Lung (tissue), 12 donors: ENCODE measurements around the gene OGFOD2. TPM values are rescaled to one million over a fixed set of nuclear protein-coding genes. Genes with fewer than 3 reads are reported as not detected.

ENCODE experiments used
- ATAC-seq: fragments of 200-7000 bp; cut with Tn5 transposase; one replicate; pipeline ENCODE4 v1.9.1; 2020; ENCODE audit warnings: moderate number of reproducible peaks; ENCODE audit not compliant: insufficient read depth, low FRiP score
- DNase-seq, 3 donors: peaks; one replicate each; pipeline ENCODE4 v3.0.0-alpha.2; 2013 to 2017
- H3K27ac ChIP-seq, 2 donors: one replicate each; pipeline ENCODE4 v1.5.1; 2013; ENCODE audit warnings: mild to moderate bottlenecking in 2 of 2, moderate library complexity in 2 of 2, control low read depth in 1 of 2, inconsistent platforms in 1 of 2, low read depth in 1 of 2, low read length in 1 of 2
- H3K27me3 ChIP-seq, 3 donors: one replicate each; pipeline ENCODE4 v1.5.1; 2013; ENCODE audit warnings: low read length in 2 of 3; ENCODE audit not compliant: control insufficient read depth in 3 of 3, insufficient read depth in 3 of 3
- H3K36me3 ChIP-seq, 4 donors: one replicate each; pipeline ENCODE4 v1.5.1; 2013; ENCODE audit warnings: low read length in 4 of 4, mild to moderate bottlenecking in 1 of 4, moderate library complexity in 1 of 4; ENCODE audit not compliant: control insufficient read depth in 4 of 4, insufficient read depth in 4 of 4
- H3K4me1 ChIP-seq, 5 donors: one replicate each; pipeline ENCODE4 v1.5.1; 2013; ENCODE audit warnings: low read length in 5 of 5, mild to moderate bottlenecking in 2 of 5, moderate library complexity in 1 of 5; ENCODE audit not compliant: control insufficient read depth in 5 of 5, insufficient read depth in 5 of 5
- H3K4me3 ChIP-seq: one replicate; pipeline ENCODE4 v1.5.1; 2013; ENCODE audit warnings: mild to moderate bottlenecking, control low read depth, moderate library complexity
- H3K9ac ChIP-seq, 2 donors: one replicate each; pipeline ENCODE4 v1.5.1; 2013; ENCODE audit warnings: low read length in 2 of 2, control low read depth in 1 of 2; ENCODE audit not compliant: insufficient read depth in 1 of 2
- H3K9me3 ChIP-seq, 4 donors: one replicate each; pipeline ENCODE4 v1.5.1; 2013; ENCODE audit warnings: low read length in 3 of 4, mild to moderate bottlenecking in 1 of 4, moderate library complexity in 1 of 4; ENCODE audit not compliant: control insufficient read depth in 4 of 4, insufficient read depth in 3 of 4
- WGBS, 2 donors: extraction: QIAGEN DNeasy Blood & Tissue Kit; methylation state at CpG; one replicate each; pipeline ENCODE4 v1.1.7; 2013; 5-methylcytosine and 5-hydroxymethylcytosine counted together
- polyA plus RNA-seq, 2 donors: library from polyadenylated mRNA; stranded (reverse); fragments of 200-250 nt; gene quantifications; one replicate each; pipeline ENCODE4 v1.2.1, GENCODE V29; 2013
- total RNA-seq, 2 donors: library from RNA; depleted of rRNA in 1 of 2; stranded (reverse); fragments of >200 nt in 1 of 2; gene quantifications; one replicate each; pipeline ENCODE4 v1.2.1, GENCODE V29; 2014 to 2021
- TF ChIP-seq, protein P1 (sequence below): IDR thresholded peaks from 2 replicates; pipeline ENCODE4 v1.5.1; 2012; ENCODE audit warnings: mild to moderate bottlenecking; ENCODE audit errors: control extremely low read depth, extremely low read depth
- donor health status: control.
- donor health status: control.
- donor health status: Bipolar disorder and iron deficiency.
- donor health status: healthy.
- donor health status: DM: yes; HTN: yes; CAD: no.

OGFOD2 gene
- total and polyA plus RNA-seq, 4 donors, result 11.4 to 30.1 (median 18.5) TPM

GRCh38 chr12:123004287-123004686 is 29.2 kb downstream of the OGFOD2 start:
- Histone ChIP-seq H3K9me3 (no peaks in the 10 kb centered on the region), H3K27ac (no peak overlapping the region), H3K4me1 (no peaks in the 10 kb centered on the region), H3K4me3 (no peak overlapping the region), H3K9ac (no peak overlapping the region), H3K27me3 (no peaks in the 10 kb centered on the region), H3K36me3 (peaks cover 0 to 43% (median 4%) of the 10 kb centered on the region in 4 donors)
- DNase-seq (no peak), ATAC-seq (no peak)
- WGBS, 2 donors, result 91 to 92% methylated on average over 14 of the region's 14 CpGs
- TF ChIP-seq, protein P1, sequence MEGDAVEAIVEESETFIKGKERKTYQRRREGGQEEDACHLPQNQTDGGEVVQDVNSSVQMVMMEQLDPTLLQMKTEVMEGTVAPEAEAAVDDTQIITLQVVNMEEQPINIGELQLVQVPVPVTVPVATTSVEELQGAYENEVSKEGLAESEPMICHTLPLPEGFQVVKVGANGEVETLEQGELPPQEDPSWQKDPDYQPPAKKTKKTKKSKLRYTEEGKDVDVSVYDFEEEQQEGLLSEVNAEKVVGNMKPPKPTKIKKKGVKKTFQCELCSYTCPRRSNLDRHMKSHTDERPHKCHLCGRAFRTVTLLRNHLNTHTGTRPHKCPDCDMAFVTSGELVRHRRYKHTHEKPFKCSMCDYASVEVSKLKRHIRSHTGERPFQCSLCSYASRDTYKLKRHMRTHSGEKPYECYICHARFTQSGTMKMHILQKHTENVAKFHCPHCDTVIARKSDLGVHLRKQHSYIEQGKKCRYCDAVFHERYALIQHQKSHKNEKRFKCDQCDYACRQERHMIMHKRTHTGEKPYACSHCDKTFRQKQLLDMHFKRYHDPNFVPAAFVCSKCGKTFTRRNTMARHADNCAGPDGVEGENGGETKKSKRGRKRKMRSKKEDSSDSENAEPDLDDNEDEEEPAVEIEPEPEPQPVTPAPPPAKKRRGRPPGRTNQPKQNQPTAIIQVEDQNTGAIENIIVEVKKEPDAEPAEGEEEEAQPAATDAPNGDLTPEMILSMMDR, result no peak

DNA sequence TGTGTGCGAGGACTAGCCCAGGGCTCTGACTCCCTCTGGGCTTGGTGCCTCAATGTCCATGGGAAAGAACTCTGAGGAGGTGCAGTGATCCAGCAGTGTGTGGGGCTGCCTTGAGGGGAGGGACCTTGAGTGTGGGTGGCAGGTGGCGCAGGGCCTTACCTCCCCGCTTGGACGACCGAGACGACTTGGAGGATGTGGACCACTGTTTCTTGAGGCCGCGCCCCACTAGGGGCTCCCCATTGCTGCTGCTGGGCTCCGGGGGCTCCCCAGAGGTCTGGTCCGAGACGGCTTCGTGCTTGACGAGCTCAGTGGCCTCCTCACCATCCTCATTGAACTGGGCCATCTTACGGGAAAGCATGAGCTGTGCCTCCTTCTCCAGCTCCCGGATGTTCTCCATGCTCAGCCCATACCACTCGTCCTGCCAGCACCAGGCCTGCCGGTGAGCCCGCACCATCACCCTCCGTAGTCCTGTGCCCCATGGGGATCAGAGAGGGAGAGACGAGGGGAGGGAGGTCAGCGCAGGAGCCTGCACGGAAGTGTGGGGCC is 30.1 kb downstream of the OGFOD2 start:
- Histone ChIP-seq H3K4me1 (no peaks in the 10 kb centered on the region), H3K9ac (no peak overlapping the region), H3K36me3 (peaks cover 0 to 37% (median 2%) of the 10 kb centered on the region in 4 donors), H3K27me3 (no peaks in the 10 kb centered on the region), H3K4me3 (no peak overlapping the region), H3K27ac (no peak overlapping the region), H3K9me3 (no peaks in the 10 kb centered on the region)
- no peak for ATAC-seq
- DNase-seq, result no peak
- TF ChIP-seq, protein P1, result no peak
- WGBS, 2 donors, result 96 to 97% methylated on average over 22 of the region's 22 CpGs

- TF ChIP-seq, protein P1, result no peak
- Histone ChIP-seq H3K4me1 (no peaks in the 10 kb centered on the region), H3K9ac (no peak overlapping the region), H3K27ac (no peak overlapping the region), H3K4me3 (no peak overlapping the region), H3K9me3 (no peaks in the 10 kb centered on the region), H3K27me3 (no peaks in the 10 kb centered on the region), H3K36me3 (peaks cover 0 to 38% (median 2%) of the 10 kb centered on the region in 4 donors)
- DNase-seq (no peak), ATAC-seq (no peak)
- 85 to 92% methylated on average over 12 of the region's 12 CpGs for WGBS, 2 donors
Observed at GRCh38 chr12:123006977-123007376, 31.9 kb downstream of the OGFOD2 start.

DNA sequence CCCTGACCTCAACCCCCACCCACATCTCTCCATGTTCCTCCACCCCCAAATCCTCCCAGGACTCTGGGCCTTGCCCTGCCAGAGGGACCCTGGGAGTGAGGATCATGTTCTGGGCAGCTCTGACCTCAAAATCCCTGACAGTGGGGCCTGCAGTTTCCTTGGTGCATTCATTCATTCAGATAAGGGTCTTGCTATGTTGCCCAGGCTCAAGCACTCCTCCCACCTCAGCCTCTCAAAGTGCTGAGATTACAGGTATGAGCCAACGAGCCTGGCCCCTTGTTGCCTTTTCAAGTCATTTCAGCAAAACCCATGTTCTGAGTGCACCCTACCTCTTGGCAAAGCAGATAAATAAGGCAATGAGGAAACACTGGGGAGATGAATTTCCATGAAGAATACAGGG is 35.1 kb downstream of the OGFOD2 start:
- 80 to 89% methylated on average over 1 of the region's 1 CpG for WGBS, 2 donors
- Histone ChIP-seq H3K27ac (no peak overlapping the region), H3K4me3 (no peak overlapping the region), H3K36me3 (peaks cover 0 to 28% (median under 1%) of the 10 kb centered on the region in 4 donors), H3K9me3 (no peaks in the 10 kb centered on the region), H3K4me1 (no peaks in the 10 kb centered on the region), H3K27me3 (no peaks in the 10 kb centered on the region), H3K9ac (no peak overlapping the region)
- TF ChIP-seq, protein P1, result no peak
- no peak for ATAC-seq
- DNase-seq, result no peak
